Fibroblast of mammary gland (primary cell): ENCODE data around the gene GPRC5C.

Experiments used
- DNase-seq: peaks from one replicate; pipeline ENCODE4 v3.0.0-alpha.2; 2010; ENCODE audit warnings: low read depth
- H3K4me3 ChIP-seq: 2 replicates; pipeline ENCODE4 v1.5.1; 2011; ENCODE audit warnings: low read depth, mild to moderate bottlenecking, low read length, moderate library complexity; ENCODE audit not compliant: control insufficient read depth
- CTCF ChIP-seq: conservative IDR thresholded peaks from 2 replicates; pipeline ENCODE4 v1.5.1; 2011; ENCODE audit warnings: low read depth, low read length, inconsistent platforms; ENCODE audit not compliant: control insufficient read depth, insufficient read depth

Gene GPRC5C

GRCh38 chr17:74432766-74433391 lies 991 bp downstream of the GPRC5C start:
- DNase-seq = no peak
- peak overlapping the region; percentile 36 for H3K4me3 ChIP-seq
- TF ChIP-seq CTCF = no peak

- peak; percentile 26 for TF ChIP-seq CTCF
- DNase-seq = peak; percentile 40
- no peak overlapping the region for H3K4me3 ChIP-seq
Measured at GRCh38 chr17:74433421-74434121, 1.7 kb downstream of the GPRC5C start.

- no peak for TF ChIP-seq CTCF
- no peak for DNase-seq
- no peak overlapping the region for H3K4me3 ChIP-seq
Measured at GRCh38 chr17:74435775-74436359, 4.0 kb downstream of the GPRC5C start.

GRCh38 chr17:74437702-74438101 lies 5.8 kb downstream of the GPRC5C start:
- TF ChIP-seq CTCF = peak; percentile 81
- DNase-seq = peak; percentile 25
- no peak overlapping the region for H3K4me3 ChIP-seq

GRCh38 chr17:74439691-74440567 lies 8.0 kb downstream of the GPRC5C start:
- TF ChIP-seq CTCF = no peak

GRCh38 chr17:74441537-74441936 lies 9.6 kb downstream of the GPRC5C start:
- DNase-seq = no peak
- TF ChIP-seq CTCF = no peak
- no peak overlapping the region for H3K4me3 ChIP-seq

More at GRCh38 chr17:74439691-74440567, 8.0 kb downstream of the GPRC5C start:
- H3K4me3 ChIP-seq = no peak overlapping the region
- no peak for DNase-seq
